HepG2 (cell line): ENCODE measurements around the gene TSSK2.

Source experiments
- NFKBIZ ChIP-seq: IDR thresholded peaks from 2 replicates; pipeline ENCODE4 v1.6.1; 2018; ENCODE audit warnings: missing genetic modification reagents, missing compliant biosample characterization
- ZNF253 ChIP-seq: sonication (generic); formaldehyde crosslinking; IDR thresholded peaks from 2 replicates; pipeline ENCODE4 v1.8.0; 2022; ENCODE audit warnings: mild to moderate bottlenecking, missing genetic modification reagents, borderline replicate concordance
- TF ChIP-seq, protein P1 (sequence below): sonication (generic); formaldehyde crosslinking; IDR thresholded peaks from 2 replicates; pipeline ENCODE4 v1.8.0; 2022; ENCODE audit warnings: mild to moderate bottlenecking, missing genetic modification reagents, moderate library complexity

DNA sequence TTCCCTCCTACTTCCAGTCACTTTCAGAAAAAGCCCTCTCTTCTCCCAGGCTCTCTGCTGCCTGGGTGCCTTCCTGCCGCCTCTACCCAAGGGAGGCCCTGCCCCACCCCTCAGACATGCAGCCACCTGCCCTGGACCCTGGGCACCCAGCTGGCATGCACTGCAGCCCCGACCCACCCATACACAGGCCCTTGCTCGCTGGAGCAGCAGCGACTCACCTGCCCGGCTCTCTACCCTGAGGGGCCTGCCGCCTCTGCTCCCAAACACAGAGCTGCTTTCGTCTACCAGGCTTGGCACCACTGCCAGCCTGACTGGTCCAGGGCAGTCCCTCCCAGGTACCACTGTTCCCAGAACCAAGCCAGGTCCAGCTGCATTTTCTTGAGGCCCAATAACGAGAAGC, 1.2 kb upstream of the TSSK2 start:
- no peak for TF ChIP-seq NFKBIZ
- no peak for TF ChIP-seq ZNF253 (CRISPR knock-in tag)
- TF ChIP-seq, protein P1, sequence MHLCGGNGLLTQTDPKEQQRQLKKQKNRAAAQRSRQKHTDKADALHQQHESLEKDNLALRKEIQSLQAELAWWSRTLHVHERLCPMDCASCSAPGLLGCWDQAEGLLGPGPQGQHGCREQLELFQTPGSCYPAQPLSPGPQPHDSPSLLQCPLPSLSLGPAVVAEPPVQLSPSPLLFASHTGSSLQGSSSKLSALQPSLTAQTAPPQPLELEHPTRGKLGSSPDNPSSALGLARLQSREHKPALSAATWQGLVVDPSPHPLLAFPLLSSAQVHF: no peak
